Stomach (tissue), 9 donors: ENCODE measurements around the gene ALDH18A1. TPM values are rescaled to one million over a fixed set of nuclear protein-coding genes. Genes with fewer than 3 reads are reported as not detected.

Experiments
- DNase-seq, 2 donors: peaks; one replicate each; pipeline versions ENCODE4 v3.0.0 to v3.0.0-alpha.2; 2013 to 2019
- H3K27ac ChIP-seq, 5 donors: fragments of 200-600 bp in 4 of 5; sonication (generic) in 4 of 5; one replicate each; pipeline ENCODE4 v1.5.1; 2013 to 2019; ENCODE audit warnings: mild to moderate bottlenecking in 1 of 5, moderate library complexity in 1 of 5
- H3K27me3 ChIP-seq, 3 donors: fragments of 200-600 bp; sonication (generic); one replicate each; pipeline ENCODE4 v1.5.1; 2017 to 2019; ENCODE audit warnings: mixed run types in 1 of 3
- H3K36me3 ChIP-seq, 4 donors: fragments of 200-600 bp; sonication (generic); 1 replicate in 3 of 4; 2 replicates in 1 of 4; pipeline ENCODE4 v1.5.1; 2016 to 2019
- H3K4me1 ChIP-seq, 4 donors: fragments of 200-600 bp; sonication (generic); one replicate each; pipeline ENCODE4 v1.5.1; 2016 to 2019
- H3K4me3 ChIP-seq, 4 donors: fragments of 200-600 bp; sonication (generic) in 3 of 4; one replicate each; pipeline ENCODE4 v1.5.1; 2016 to 2019; ENCODE audit warnings: mild to moderate bottlenecking in 1 of 4
- H3K9me3 ChIP-seq, 4 donors: fragments of 200-600 bp; sonication (generic); one replicate each; pipeline ENCODE4 v1.5.1; 2016 to 2019
- CTCF ChIP-seq, 7 experiments: fragments of 450-650 bp in 4 of 7; fragments of 200-600 bp in 3 of 7; sonication (generic) in 3 of 7; IDR thresholded peaks; one replicate each; pipeline ENCODE4 v1.5.1; 2016 to 2019; ENCODE audit warnings: antibody characterized with exemption in 7 of 7, control low read depth in 2 of 7, mild to moderate bottlenecking in 1 of 7
- EP300 ChIP-seq: sonication (generic); formaldehyde crosslinking; IDR thresholded peaks from one replicate; pipeline ENCODE4 v1.6.1; 2017; ENCODE audit warnings: antibody characterized with exemption
- POLR2A ChIP-seq, 4 donors: fragments of 450-650 bp; IDR thresholded peaks; one replicate each; pipeline ENCODE4 v1.6.1; 2016; ENCODE audit warnings: antibody characterized with exemption in 4 of 4, control low read depth in 2 of 4, mild to moderate bottlenecking in 1 of 4, moderate library complexity in 1 of 4
- POLR2AphosphoS5 ChIP-seq, 3 donors: sonication (generic); formaldehyde crosslinking; IDR thresholded peaks; one replicate each; pipeline ENCODE4 v1.6.1; 2016; ENCODE audit warnings: antibody characterized with exemption in 3 of 3
- WGBS, 5 donors: extraction: QIAGEN DNeasy Blood & Tissue Kit in 3 of 5; methylation state at CpG; one replicate each; pipeline versions ENCODE4 v1.1.5 to v1.1.7; 2013 to 2018; 5-methylcytosine and 5-hydroxymethylcytosine counted together
- intact Hi-C: fragments of 100-400 bp; cut with DNase I; formaldehyde crosslinking; loops from one replicate; pipeline ENCODE4 v1.15.1; 2023; ENCODE audit warnings: low total_unique reads
- polyA plus RNA-seq, 3 donors: library from polyadenylated mRNA; stranded (reverse); fragments of 200-250 nt; gene quantifications; one replicate each; pipeline ENCODE4 v1.2.3, GENCODE V29; 2013
- total RNA-seq, 5 donors: library from RNA; depleted of rRNA; stranded (reverse); fragments of >200 nt; gene quantifications; one replicate each; pipeline versions ENCODE4 v1.1.0 to v1.2.3, GENCODE V29; 2014 to 2016
- donor health status: healthy with polysubstance abuse.
- donor health status: Bipolar disorder and iron deficiency.
- donor health status: healthy.

Gene ALDH18A1
- total and polyA plus RNA-seq, 8 donors: 11.3 to 87.6 (median 27.5) TPM

GRCh38 chr10:95579835-95580535 is 76.5 kb downstream of the ALDH18A1 start:
- no peak for TF ChIP-seq POLR2AphosphoS5 (IDR thresholded peaks at IDR 0.05)
- no peak for TF ChIP-seq POLR2A (IDR thresholded peaks at IDR 0.05)
- no peak for TF ChIP-seq CTCF (IDR thresholded peaks at IDR 0.05)
- TF ChIP-seq EP300: no peak
- 67 to 77% (median 75%) methylated on average over 2 of the region's 2 CpGs for WGBS, 5 donors
- no peak for DNase-seq
- H3K4me3 ChIP-seq: no peak overlapping the region
- intact Hi-C loops: no loop called here
- peaks cover 0 to 3% (median 0%) of the 10 kb centered on the region in 4 donors for H3K4me1 ChIP-seq
- no peaks in the 10 kb centered on the region for H3K27me3 ChIP-seq
- H3K9me3 ChIP-seq: no peaks in the 10 kb centered on the region
- H3K36me3 ChIP-seq: no peaks in the 10 kb centered on the region
- no peak overlapping the region for H3K27ac ChIP-seq

GRCh38 chr10:95579292-95579691 is 77.2 kb downstream of the ALDH18A1 start:
- H3K4me1 ChIP-seq: peaks cover 0 to 3% (median 0%) of the 10 kb centered on the region in 4 donors
- H3K27ac ChIP-seq: no peak overlapping the region
- no peaks in the 10 kb centered on the region for H3K9me3 ChIP-seq
- DNase-seq: no peak
- H3K4me3 ChIP-seq: no peak overlapping the region
- no peaks in the 10 kb centered on the region for H3K36me3 ChIP-seq
- TF ChIP-seq POLR2AphosphoS5 (IDR thresholded peaks at IDR 0.05) (no peak), POLR2A (IDR thresholded peaks at IDR 0.05) (no peak), CTCF (IDR thresholded peaks at IDR 0.05) (no peak), EP300 (no peak)
- intact Hi-C loops: no loop called here
- no peaks in the 10 kb centered on the region for H3K27me3 ChIP-seq
- 84 to 94% (median 88%) methylated on average over 1 of the region's 1 CpG for WGBS, 5 donors

- WGBS, 5 donors: 91 to 93% (median 92%) methylated on average over 2 of the region's 2 CpGs
- Histone ChIP-seq H3K9me3 (no peaks in the 10 kb centered on the region), H3K4me3 (no peak overlapping the region), H3K27me3 (no peaks in the 10 kb centered on the region), H3K36me3 (no peaks in the 10 kb centered on the region), H3K27ac (no peak overlapping the region), H3K4me1 (peaks cover 0 to 3% (median 0%) of the 10 kb centered on the region in 4 donors)
- intact Hi-C loops: no loop called here
- TF ChIP-seq CTCF (IDR thresholded peaks at IDR 0.05) (no peak), EP300 (no peak), POLR2AphosphoS5 (IDR thresholded peaks at IDR 0.05) (no peak), POLR2A (IDR thresholded peaks at IDR 0.05) (no peak)
- DNase-seq: no peak
Measured at GRCh38 chr10:95578619-95579018, 77.9 kb downstream of the ALDH18A1 start.

GRCh38 chr10:95574649-95575365 is 81.7 kb downstream of the ALDH18A1 start:
- no peak for TF ChIP-seq POLR2A (IDR thresholded peaks at IDR 0.05)
- TF ChIP-seq POLR2AphosphoS5 (IDR thresholded peaks at IDR 0.05): no peak
- no peak for TF ChIP-seq CTCF (IDR thresholded peaks at IDR 0.05)
- no peak for TF ChIP-seq EP300
- H3K36me3 ChIP-seq: no peaks in the 10 kb centered on the region
- no peak for DNase-seq
- no peak overlapping the region for H3K4me3 ChIP-seq
- no peaks in the 10 kb centered on the region for H3K27me3 ChIP-seq
- H3K27ac ChIP-seq: no peak overlapping the region
- 71 to 78% (median 75%) methylated on average over 11 of the region's 11 CpGs for WGBS, 5 donors
- no peaks in the 10 kb centered on the region for H3K9me3 ChIP-seq
- intact Hi-C loops: no loop called here
- peaks cover 0 to 5% (median 0%) of the 10 kb centered on the region in 4 donors for H3K4me1 ChIP-seq
